ENCODE measurements around the gene CDON. TPM values are rescaled to one million over a fixed set of nuclear protein-coding genes. Genes with fewer than 3 reads are reported as not detected.

The CDON gene
- total and polyA plus RNA-seq, 2 of the 13 experiments (the other 11 are each of a cell fraction or from before 2014, with no cell fraction given) = 9.6 to 12.8 TPM

GRCh38 chr11:126088999-126089398 lies 26.3 kb upstream of the CDON start (continued):
- peak; percentile 89; the same call in 1 of the 2 replicates for TF ChIP-seq ZNF292 (CRISPR knock-in tag; IDR thresholded peaks at IDR 0.05; ENCODE audit: borderline replicate concordance, low read depth)
- TF ChIP-seq MEF2D (CRISPR knock-in tag; IDR thresholded peaks at IDR 0.05) = peak; percentile 54; the same call in 1 of the 2 replicates
- TF ChIP-seq ZNF777 (CRISPR knock-in tag; IDR thresholded peaks at IDR 0.05) = no peak
- TF ChIP-seq, protein P1, sequence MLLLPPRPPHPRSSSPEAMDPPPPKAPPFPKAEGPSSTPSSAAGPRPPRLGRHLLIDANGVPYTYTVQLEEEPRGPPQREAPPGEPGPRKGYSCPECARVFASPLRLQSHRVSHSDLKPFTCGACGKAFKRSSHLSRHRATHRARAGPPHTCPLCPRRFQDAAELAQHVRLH (CRISPR knock-in tag; IDR thresholded peaks at IDR 0.05; ENCODE audit: borderline replicate concordance, low read depth) = no peak
- peak; percentile 59; the same call in 1 of the 2 replicates for TF ChIP-seq RFXAP (CRISPR knock-in tag; IDR thresholded peaks at IDR 0.05; ENCODE audit: borderline replicate concordance)
- TF ChIP-seq ZBTB10 (CRISPR knock-in tag; IDR thresholded peaks at IDR 0.05; ENCODE audit: borderline replicate concordance) = 0 out of 2 replicates have a peak, but pooled peaks have one; percentile 36
- no peak for TF ChIP-seq KLF9 (CRISPR knock-in tag; IDR thresholded peaks at IDR 0.05; ENCODE audit: low read depth)
- TF ChIP-seq FOXK2 (IDR thresholded peaks at IDR 0.05) = no peak
- TF ChIP-seq, protein P2, sequence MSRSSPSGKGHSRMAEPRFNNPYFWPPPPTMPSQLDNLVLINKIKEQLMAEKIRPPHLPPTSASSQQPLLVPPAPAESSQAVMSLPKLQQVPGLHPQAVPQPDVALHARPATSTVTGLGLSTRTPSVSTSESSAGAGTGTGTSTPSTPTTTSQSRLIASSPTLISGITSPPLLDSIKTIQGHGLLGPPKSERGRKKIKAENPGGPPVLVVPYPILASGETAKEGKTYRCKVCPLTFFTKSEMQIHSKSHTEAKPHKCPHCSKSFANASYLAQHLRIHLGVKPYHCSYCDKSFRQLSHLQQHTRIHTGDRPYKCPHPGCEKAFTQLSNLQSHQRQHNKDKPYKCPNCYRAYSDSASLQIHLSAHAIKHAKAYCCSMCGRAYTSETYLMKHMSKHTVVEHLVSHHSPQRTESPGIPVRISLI (CRISPR knock-in tag; IDR thresholded peaks at IDR 0.05; ENCODE audit: borderline replicate concordance) = peak; percentile 79
- TF ChIP-seq CEBPG (CRISPR knock-in tag; IDR thresholded peaks at IDR 0.05) = no peak
- peak; percentile 88 for TF ChIP-seq RXRB (CRISPR knock-in tag; IDR thresholded peaks at IDR 0.05; ENCODE audit: borderline replicate concordance)
- TF ChIP-seq ZNF484 (CRISPR knock-in tag; IDR thresholded peaks at IDR 0.05; ENCODE audit: borderline replicate concordance, low read depth) = no peak
- TF ChIP-seq RBAK (CRISPR knock-in tag; IDR thresholded peaks at IDR 0.05) = no peak
- TF ChIP-seq MNT (IDR thresholded peaks at IDR 0.05) = no peak
- 0 out of 2 replicates have a peak, but pooled peaks have one; percentile 26 for TF ChIP-seq ZNF143 (CRISPR knock-in tag; IDR thresholded peaks at IDR 0.05)
- no peak for TF ChIP-seq ZSCAN29 (CRISPR knock-in tag; conservative IDR thresholded peaks at IDR 0.05)
- no peak for TF ChIP-seq ZSCAN31 (CRISPR knock-in tag; IDR thresholded peaks at IDR 0.05; ENCODE audit: low read depth)
- no peak for TF ChIP-seq ZNF232 (CRISPR knock-in tag; IDR thresholded peaks at IDR 0.05; ENCODE audit: borderline replicate concordance)
- peak; percentile 84 for TF ChIP-seq PHF21A (CRISPR knock-in tag; IDR thresholded peaks at IDR 0.05)
- TF ChIP-seq ZNF781 (CRISPR knock-in tag; IDR thresholded peaks at IDR 0.05; ENCODE audit: borderline replicate concordance, not compliant biosample characterization) = no peak
- no peak for TF ChIP-seq FLYWCH1 (CRISPR knock-in tag; IDR thresholded peaks at IDR 0.05)
- TF ChIP-seq, protein P3, sequence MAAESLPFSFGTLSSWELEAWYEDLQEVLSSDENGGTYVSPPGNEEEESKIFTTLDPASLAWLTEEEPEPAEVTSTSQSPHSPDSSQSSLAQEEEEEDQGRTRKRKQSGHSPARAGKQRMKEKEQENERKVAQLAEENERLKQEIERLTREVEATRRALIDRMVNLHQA (CRISPR knock-in tag; IDR thresholded peaks at IDR 0.05) = no peak
- no peak for TF ChIP-seq ZNF616 (CRISPR knock-in tag; IDR thresholded peaks at IDR 0.05; ENCODE audit: low read depth)
- no peak for TF ChIP-seq PBX2 (CRISPR knock-in tag; IDR thresholded peaks at IDR 0.05)
- no peak for TF ChIP-seq MXD4 (CRISPR knock-in tag; IDR thresholded peaks at IDR 0.05)

All from HepG2 (cell line).